Glomerular visceral epithelial cell (primary cell): ENCODE data around the gene ZNF318.
"Not testable (repeated sequence)": the region's sequence is repeated elsewhere in the genome, so short reads cannot be mapped to it uniquely, and the experiment has no call there.

Experiments
- DNase-seq: peaks from one replicate; pipeline ENCODE4 v3.0.0-alpha.2; 2016; ENCODE audit errors: extremely low spot score

Gene ZNF318

GRCh38 chr6:43335469-43335868, 34.0 kb downstream of the ZNF318 start:
- DNase-seq: no peak

GRCh38 chr6:43334466-43335095, 34.9 kb downstream of the ZNF318 start:
- DNase-seq: peak; percentile 68

DNA sequence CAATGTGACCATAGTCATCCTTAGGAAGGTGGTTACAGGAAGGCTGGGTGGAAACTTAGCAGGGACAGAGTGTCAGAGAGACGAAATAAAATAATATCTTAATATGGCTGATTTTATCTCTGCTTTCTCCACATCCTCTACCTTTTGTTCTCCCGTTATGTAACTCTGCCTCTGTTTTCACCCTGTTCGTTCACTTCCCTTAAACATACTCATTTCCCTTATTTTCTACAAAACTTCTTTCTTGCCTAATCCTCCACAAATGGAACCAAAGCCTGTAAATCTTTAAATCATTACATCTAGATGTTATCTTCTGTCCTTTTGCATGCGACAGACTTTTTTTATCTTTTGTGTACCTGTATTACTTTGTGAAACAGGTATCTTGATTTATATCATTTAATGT, 37.6 kb downstream of the ZNF318 start:
- DNase-seq: no peak

- no peak for DNase-seq
Observed at GRCh38 chr6:43331470-43331869, 38.0 kb downstream of the ZNF318 start.

GRCh38 chr6:43328528-43328927, 40.9 kb downstream of the ZNF318 start:
- DNase-seq: no peak

- DNase-seq: no peak
Observed at GRCh38 chr6:43325876-43326275, 43.6 kb downstream of the ZNF318 start.

GRCh38 chr6:43318011-43318410, 51.4 kb downstream of the ZNF318 start:
- no peak for DNase-seq

DNA sequence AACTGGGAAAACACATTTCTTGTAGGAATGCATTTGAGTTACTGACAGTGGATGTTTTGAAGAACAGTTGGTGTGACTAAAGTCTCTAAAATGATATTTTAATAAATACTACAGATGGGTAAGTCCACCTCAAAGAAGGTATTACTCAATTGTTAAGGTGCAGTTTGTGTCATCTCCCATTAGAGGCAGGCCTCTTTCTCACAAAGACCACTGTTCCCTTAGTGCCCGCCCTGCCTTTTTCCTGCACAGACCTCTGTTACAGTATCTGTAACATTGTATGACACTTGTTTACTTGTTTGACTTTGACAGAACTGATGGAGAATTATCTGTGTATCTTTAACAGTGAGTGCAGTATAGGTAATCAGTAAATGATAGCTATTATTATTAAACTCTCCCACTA, 55.6 kb downstream of the ZNF318 start:
- DNase-seq: no peak

DNA sequence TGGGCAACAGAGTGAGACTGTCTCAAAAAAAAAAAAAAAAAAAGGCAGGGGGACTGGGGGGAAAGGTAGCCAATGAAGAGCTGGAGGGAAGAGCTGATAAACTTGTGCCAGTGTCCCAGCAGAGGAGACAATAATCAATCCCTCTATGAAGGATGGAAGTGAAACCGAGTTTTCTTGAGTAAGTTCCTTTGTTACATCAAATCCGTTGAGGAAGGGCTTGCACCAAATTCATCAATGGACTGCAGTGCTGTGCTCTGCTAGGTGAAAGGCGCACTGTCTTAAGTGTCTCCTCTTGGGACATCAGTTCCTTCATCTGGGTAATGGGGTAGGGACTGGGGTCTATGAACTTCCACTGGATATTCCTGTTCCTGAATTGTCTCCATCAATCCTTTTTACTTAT, 57.8 kb downstream of the ZNF318 start:
- DNase-seq: no peak

DNA sequence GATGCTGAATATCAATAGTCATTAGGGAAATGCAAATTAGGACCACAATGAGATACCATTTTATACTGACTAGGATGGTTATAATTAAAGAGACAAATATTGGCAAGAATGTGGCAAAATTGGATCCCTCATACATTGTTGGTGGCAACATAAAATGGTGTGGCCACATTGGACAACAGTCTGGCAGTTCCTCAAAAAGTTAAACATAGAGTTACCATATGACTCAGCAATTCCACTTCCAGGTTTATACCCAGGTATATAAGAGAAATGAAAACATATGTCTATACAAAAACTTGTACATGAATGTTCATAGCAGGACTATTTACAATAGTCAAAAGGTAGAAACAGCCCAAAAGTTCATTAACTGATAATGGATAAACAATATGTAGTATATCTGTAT, 58.8 kb downstream of the ZNF318 start:
- DNase-seq: no peak

DNA sequence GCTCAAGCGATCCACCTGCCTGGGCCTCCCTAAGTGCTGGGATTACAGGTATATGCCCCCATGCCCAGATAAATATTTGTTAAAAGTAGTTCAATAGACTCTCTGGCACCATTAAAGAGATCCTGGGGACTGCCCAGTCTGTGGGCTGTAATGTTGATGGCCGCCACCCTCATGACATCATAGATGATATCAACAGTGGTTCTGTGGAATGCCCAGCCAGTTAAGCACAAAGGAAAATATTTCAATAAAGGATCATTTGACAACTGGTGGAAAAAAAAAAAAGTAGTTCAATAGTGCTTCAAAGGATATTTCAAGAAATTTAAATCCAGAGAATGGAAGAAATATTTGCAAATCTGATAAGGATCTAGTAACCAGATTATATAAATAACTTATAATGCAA, 59.3 kb downstream of the ZNF318 start:
- no peak for DNase-seq

DNA sequence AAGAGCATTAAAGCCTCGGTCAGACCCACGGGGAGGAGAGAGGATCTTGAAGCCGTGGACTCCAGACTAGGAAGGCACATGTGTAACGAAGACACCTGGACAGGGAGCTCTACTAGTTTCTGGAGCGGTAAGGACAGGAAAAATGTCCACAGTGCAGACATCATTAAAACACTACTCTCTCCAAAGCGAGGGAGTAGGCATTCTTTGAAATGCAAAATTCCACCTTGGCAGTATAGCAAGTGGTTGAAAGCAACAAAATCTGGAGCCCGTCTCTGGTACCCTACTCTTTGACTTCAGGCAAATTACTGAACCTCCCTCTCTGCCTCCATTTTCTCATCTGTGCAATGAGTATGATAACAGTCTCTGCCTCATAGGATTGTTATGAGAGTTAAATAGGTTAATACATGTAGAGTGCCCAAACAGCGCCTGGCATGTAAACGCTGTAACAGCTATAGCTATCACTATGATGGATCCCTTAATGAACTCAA, 60.4 kb downstream of the ZNF318 start:
- no peak for DNase-seq

DNA sequence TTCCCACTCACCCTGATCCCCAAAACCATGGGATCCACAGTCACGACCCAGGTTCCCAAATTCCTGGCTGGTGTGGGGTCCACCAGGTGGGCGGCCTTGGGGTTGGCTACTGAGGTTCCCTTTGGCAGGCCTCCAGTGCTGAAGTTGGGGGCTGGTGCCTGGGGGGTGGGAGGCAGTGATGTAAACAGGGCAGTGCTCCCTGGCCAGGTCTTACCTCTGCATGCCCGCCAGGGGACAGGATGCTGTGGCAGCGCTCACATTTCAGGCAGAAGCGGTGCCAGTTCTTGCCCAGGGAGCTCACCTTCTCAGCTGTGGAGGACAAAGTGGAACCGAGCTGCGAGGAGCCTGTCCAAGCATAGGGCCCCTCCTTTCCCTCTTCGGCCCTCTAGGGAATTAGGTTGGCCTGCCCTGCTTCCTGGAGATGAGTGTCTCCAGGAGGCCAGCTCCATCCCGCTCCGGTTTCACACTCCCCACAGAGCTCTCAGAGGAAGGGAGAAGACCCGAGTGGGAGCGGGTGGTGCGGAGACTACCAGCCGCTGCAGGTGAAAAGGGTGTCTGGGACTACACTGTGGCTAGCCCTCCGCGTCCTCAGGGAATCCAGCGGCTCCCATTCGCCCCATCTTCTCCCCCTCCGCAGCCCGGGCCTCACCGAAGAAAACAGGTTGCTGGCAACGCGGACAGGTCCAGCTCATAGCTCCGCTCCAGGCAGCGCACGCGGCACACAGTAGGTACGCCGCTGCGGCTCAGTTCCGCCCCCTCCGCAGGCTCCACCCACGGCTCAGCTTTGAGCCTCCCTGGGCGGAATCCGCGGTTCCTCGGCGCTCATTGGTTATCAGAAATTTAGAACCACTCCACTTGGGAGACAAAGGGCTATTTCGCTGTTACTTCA, 61.1 kb downstream of the ZNF318 start, which contains the start of gene CRIP3:
TSS of gene CRIP3 (minus strand) at position 726 of the 889 bp plus-strand sequence. CDS start at position 692, 34 bp downstream.
- DNase-seq: peak; percentile 37

DNA sequence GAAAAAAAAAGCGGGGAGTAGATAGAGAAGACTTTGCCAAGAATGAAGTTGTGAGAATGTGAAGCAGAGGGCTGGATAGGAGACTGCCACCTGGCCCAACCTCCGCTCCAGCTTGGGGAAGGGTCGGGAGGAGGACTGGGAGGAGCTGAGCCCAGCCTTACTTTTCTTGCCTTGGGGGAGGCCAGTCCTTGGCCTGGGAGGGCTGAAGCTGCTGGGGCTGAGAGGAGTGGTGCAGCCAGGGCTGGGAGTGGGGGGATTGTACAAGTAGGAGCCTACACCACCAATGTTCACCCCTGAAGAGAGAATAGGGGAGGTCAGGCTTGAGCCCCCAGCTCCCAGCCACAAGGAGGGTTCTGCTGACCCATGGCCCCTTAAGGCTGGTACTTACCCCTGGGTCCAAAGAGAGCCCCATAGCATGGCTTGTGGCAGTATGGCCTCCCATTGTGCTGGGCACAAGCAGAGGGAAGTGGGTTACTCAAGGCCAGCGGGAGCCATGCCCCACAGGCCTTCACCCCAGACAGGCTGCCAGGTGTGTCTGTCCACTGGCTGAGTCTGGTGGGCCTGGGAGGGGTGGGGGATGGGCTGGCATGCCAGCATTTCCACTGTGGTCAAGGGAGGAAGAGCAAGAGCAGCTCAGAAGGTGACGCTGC, 61.9 kb downstream of the ZNF318 start:
- no peak for DNase-seq

GRCh38 chr6:43306086-43306485, 63.4 kb downstream of the ZNF318 start:
- peak; percentile 40 for DNase-seq

- DNase-seq: no peak
Observed at GRCh38 chr6:43304882-43305281, 64.6 kb downstream of the ZNF318 start.

DNA sequence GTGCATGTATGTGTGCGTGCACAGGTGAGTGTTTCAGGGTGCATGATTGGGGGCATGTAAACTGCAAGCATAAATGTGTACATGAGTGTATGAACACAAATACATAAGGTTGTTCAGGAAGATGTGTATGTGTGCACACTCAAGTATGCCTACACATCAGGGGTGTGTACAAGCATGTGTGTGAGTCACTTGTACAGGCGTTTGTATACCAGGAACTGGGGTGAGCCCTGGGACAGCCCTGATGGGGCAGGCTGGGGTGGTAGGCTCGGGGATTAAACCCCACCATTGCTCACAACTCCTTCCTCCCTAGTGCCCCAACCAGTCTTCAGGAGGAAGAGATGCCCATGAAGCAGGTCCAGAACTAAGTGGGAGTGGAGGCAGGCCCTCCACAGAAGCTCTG, 65.1 kb downstream of the ZNF318 start:
- DNase-seq: no peak

GRCh38 chr6:43303751-43304331, 65.6 kb downstream of the ZNF318 start:
- DNase-seq: no peak

GRCh38 chr6:43303006-43303405, 66.4 kb downstream of the ZNF318 start:
- not testable (repeated sequence) for DNase-seq

- no peak for DNase-seq
Observed at GRCh38 chr6:43302126-43302525, 67.3 kb downstream of the ZNF318 start.

DNA sequence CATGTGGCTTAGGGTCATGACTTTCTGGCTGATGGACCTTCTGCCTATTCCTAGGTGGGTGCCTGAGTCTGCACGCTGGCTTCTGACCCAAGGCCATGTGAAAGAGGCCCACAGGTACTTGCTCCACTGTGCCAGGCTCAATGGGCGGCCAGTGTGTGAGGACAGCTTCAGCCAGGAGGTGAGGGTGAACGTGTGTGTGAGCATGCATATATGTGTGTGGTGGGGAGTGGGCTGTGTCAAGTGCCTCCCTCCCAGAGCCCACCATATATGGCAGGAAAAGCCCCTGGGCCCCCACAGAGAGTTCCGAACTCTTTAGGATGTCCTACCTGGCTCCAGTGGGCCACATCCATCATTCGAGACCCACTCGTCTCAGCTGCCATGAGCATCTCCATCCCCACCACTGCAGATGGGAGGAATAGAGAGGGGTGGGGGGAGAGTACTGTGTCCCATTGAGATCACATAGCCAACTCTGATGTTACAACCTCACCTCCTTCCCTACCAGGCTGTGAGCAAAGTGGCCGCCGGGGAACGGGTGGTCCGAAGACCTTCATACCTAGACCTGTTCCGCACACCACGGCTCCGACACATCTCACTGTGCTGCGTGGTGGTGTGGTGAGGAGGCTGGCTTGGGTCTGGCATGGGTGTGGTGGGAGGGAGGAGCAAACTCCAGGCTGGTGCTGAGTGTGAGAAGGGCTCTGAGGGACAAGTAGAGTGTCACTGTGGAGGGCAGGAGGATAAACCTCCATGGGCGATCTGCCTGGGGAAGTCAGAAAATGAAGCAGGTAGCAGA, 68.2 kb downstream of the ZNF318 start:
- no peak for DNase-seq
